Left cardiac atrium (tissue), 4 donors: ENCODE data around the gene CASP2. TPM values are rescaled to one million over a fixed set of nuclear protein-coding genes. Genes with fewer than 3 reads are reported as not detected.
A peak's percentile ranks its signal among the peaks of the same experiment; 100 is the strongest.

Experiments
- ATAC-seq, 2 donors: fragments of 200-7000 bp; cut with Tn5 transposase; one replicate each; pipeline ENCODE4 v1.9.1; 2020; ENCODE audit warnings: mild to moderate bottlenecking in 2 of 2, moderate library complexity in 2 of 2
- DNase-seq: peaks from one replicate; pipeline ENCODE4 v3.0.0-alpha.2; 2020
- intact Hi-C, 2 donors: fragments of 100-400 bp; cut with DNase I; formaldehyde crosslinking; loops; one replicate each; pipeline versions ENCODE4 v1.14.1 to v1.15.1; 2022 to 2023
- total RNA-seq, 2 donors: library from RNA; stranded (reverse); fragmentation: NEBNext Ultra II Directional; extraction: Animal tissue kit (Norgen Biotek cat#: 25700); gene quantifications; one replicate each; pipeline ENCODE4 v1.2.1, GENCODE V29; 2021
- donor health status: DM: no; HTN: yes; CAD: no.
- donor health status: DM: no; HTN: yes; CAD: no; lungs with severe emphysema.
- donor health status: DM: yes; HTN: yes; CAD: no.
- donor health status: Dilated cardiomyopathy.

Gene CASP2
- total RNA-seq, 2 donors from 2014 or later: 8.0 to 12.4 TPM

DNA sequence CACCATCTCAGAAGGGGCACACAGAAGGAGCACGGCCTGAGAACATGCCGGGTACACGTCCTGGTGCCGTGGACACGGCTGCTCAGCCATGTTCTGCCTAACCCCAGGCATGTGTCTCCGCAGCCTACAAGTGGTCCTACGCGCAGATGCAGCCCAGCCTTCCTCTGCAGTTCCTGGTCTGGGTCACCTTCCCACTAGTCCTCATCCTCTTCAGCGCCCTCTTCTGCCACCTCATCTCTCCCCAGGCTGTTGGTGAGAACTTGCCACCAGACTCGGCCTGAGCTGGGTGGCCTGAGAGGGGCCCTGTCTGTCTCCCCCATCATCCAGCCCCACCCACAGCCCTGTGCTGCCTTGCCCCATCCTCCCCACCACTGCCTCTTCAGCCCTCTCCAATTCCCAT lies 33.1 kb downstream of the CASP2 start:
- intact Hi-C loops: loop anchor here in 1 of 2 donors (10.0 kb wide), 2 partner anchors 54 to 94 kb away; no protein-coding TSS in a partner anchor
- DNase-seq (no peak), ATAC-seq (no peak)

DNA sequence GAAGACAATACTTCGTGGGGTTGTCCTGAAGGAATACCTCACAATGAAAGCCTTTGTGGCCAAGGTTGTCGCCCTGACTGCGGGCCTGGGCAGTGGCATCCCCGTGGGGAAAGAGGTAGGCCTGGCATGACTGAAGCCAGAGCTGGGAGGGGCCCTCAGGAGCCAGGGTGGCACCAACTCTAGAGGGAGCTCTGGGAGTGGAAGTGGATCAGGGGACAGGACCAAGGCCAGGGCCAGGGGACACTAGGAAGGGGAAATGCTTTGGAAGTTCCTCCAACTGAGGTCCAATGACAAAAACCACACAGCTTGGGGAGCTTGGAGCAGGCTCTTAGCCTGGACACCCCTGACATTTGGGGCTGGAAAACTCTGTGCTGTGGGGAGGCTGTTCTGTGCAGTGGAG lies 33.6 kb downstream of the CASP2 start:
- no peak for DNase-seq
- ATAC-seq: peak in 1 of 2 donors; percentile 49
- intact Hi-C loops: loop anchor here in 1 of 2 donors (10.0 kb wide), 2 partner anchors 53 to 93 kb away; no protein-coding TSS in a partner anchor

DNA sequence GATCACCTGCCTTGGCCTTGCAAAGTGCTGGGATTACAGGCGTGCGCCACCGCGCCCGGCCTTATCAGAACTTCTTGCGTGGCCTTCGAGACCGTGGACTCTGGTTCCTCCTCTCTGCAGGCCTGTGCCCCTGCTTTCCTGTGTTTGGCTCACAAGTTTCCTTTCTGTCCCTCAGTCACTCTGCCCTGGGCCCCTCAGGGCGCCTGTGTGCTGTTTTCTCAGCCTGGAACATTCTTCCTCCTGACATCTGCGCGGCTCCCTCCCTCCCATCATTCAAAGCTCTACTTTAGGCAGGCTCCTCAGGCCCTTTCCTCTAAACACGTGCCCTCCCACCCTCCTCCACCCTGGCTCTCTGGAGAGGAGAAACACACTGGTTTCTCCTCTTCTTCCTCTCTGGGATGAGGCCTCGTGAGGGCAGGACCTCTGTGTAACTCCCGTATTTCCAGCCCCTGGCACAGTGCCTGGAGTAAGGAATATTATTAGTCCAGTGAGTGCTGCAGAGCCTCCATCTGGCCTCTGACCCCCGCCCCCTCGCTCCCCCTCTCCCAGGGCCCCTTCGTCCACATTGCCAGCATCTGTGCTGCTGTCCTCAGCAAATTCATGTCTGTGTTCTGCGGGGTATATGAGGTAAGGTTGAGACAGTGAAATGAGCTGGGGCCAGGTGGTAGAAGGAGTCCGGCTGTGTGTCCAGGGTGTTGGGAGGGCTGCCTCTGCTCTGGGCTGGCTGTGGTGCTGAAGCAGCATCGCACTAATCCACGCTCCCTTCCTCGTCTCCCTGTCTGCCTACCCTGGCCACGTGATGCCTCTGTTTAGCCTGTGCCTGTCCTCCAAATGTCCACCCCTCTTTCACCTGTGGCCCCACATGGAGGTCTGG lies 34.8 kb downstream of the CASP2 start:
- intact Hi-C loops: loop anchor here in 1 of 2 donors (10.0 kb wide), 2 partner anchors 52 to 92 kb away; no protein-coding TSS in a partner anchor
- ATAC-seq: peak; percentile 48 to 51
- DNase-seq: peak; percentile 27

DNA sequence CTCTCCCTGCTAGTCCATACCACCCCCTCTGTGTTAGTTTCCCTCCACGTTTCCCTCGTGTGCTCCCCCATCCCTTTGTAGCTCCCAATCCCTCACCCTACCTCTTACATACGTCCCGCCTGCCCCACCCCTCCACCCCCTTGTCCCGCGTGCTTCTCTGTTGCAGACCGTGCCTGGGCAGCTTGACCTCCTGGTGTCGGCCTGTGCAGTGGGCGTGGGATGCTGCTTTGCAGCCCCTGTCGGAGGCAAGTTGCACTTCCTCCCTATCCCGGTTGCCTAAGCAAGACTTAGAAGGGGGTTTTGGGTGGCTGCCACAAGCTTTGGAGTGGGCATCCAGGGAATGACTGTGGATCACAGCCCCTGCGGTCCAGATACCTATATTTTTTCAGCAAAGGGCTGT lies 35.5 kb downstream of the CASP2 start:
- DNase-seq (no peak), ATAC-seq (no peak)
- intact Hi-C loops: loop anchor here in 1 of 2 donors (10.0 kb wide), 2 partner anchors 51 to 91 kb away; no protein-coding TSS in a partner anchor

DNA sequence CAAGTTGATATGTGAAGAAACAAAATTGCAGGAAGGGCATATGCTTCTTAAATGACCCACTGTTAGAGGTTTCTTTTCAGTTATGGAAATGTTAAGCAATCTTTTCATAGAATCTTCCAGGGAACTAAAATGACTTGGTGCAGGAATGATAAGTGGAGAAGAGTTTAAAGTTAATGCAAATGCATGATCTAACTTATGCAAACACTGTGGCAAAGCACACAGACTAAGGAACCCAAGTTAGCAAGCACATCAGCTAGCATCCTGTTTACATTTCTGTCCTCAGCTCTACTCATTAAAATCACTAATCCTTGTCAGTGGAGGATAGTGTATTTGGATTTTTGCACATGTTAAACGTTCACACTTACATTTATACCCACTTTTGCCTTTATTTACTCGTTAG lies 37.1 kb downstream of the CASP2 start:
- ATAC-seq: no peak
- intact Hi-C loops: loop anchor here in 1 of 2 donors (10.0 kb wide), 2 partner anchors 50 to 90 kb away; no protein-coding TSS in a partner anchor

DNA sequence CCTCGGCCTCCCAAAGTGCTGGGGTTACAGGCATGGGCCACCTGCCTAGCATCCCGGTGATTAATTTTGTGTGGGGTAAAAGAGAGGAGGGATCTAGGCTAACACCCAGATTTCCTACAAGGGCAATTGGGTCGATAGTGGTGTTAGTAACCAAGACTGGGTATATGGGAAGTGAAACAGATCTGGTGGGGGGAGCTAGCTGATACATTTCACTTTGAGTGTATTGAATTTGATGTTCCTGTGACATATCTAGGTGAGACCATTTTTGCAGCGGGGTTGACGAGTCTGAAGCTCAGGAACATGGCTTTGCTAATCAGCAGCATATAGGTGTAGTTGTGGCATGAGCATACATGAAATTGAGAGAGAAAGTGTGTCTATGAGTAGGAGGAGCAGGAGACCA lies 39.8 kb downstream of the CASP2 start:
- DNase-seq: no peak
- intact Hi-C loops: loop anchor here in 1 of 2 donors (10.0 kb wide), 2 partner anchors 47 to 87 kb away; no protein-coding TSS in a partner anchor
- ATAC-seq: no peak

More for the DNA sequence above, 37.1 kb downstream of the CASP2 start:
- no peak for DNase-seq

DNA sequence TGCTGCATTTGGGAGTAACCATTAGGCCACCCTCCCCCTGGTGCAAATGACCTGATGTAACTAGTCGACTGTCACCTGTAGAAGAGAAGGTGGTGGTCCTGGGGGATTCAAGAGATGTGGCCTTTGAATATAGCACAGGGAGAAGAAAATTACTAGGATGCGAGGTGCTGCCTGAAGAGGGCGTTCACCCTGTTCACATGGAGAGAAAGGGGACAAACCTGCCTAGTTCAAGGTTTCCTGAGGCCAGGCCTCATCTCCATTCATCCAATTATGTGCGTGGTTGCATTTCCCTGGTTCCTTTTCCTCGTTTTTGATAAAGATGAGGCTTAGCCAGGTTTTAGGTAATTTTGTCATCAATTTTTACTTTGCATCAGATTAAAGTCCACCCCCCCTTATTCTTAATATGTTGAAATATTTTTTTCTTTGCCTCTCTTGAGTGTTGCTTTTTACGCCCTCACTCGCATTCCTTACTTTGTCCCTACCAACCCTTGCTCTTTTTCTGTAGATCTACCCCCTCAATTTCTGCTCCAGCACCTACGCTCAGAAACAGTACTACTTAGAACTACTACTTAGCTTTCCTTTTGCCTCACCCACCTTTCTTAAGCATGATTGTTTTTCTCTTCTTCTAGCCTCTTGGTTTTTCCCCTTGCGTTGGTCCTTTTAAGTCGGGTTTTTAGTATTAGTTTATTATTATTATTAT lies 41.5 kb downstream of the CASP2 start:
- ATAC-seq (no peak), DNase-seq (no peak)
- intact Hi-C loops: loop anchor here in 1 of 2 donors (10.0 kb wide), 2 partner anchors 45 to 85 kb away; no protein-coding TSS in a partner anchor

DNA sequence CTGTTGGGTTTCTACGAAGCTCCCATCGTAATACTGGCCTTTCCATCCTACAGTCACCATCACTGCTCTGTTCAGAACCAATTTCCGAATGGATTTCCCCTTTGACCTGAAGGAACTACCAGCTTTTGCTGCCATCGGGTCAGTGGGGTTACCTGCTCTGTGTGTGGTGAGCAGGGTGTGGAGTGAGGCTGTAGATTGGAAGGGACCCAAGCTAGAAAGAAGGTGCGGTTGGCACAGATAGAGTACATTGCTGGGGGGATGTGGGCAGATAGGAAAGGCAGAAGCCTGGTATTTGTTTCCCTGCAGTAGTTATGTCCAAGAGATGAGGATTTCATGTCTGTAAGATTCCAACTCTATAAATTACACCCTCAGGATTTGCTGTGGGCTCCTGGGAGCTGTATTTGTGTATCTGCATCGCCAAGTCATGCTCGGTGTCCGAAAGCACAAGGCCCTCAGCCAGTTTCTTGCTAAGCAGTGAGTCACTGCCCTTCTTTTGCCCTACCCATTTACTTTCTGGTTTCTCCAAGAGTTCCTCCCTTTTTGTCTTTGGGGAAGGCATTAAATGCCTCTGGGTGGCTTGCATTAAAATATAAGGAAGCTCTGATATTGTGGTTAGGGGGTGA lies 43.1 kb downstream of the CASP2 start:
- ATAC-seq: peak in 1 of 2 donors; percentile 89

DNA sequence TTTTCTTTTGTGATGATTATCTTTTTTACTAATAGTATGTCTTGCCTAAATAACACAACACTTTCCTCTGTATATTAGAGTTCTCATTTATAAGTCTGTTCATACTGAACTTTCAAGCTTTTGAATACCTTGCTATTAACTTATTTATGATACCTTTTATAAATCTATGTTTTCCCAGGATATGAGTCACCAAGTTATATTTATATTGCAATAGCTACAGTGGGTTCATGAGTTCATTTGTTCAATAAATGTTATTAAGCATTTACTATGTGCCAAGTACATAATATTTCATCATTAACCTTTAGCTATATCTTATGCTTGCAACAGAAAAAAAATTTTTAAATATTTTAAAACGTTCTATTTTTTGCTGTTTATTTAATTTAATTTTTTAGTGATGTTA lies 46.1 kb downstream of the CASP2 start:
- intact Hi-C loops: no loop called here
- no peak for ATAC-seq

More for the DNA sequence above, 43.1 kb downstream of the CASP2 start:
- no peak for DNase-seq
- intact Hi-C loops: no loop called here

DNA sequence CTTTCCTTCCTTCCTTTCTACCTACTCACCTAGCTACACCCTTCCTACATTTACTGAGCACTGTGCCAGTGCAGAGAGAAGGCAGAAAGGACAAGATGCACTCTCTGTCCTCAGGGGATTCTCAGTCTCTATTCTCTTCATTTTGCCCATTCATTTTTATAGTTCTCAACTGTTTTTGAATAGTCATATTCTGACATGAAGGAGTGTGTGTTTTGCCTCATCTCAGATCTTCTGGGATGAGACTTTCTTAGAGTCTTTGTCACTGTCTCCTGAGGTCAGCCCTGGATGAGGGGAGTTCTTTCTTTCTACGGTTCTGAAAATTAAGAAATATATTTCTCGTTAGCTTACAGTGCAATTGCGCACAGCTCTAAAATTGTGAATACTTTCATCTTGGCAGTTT lies 49.1 kb downstream of the CASP2 start:
- intact Hi-C loops: no loop called here
- ATAC-seq: no peak
- no peak for DNase-seq

More for the DNA sequence above, 46.1 kb downstream of the CASP2 start:
- DNase-seq: no peak

DNA sequence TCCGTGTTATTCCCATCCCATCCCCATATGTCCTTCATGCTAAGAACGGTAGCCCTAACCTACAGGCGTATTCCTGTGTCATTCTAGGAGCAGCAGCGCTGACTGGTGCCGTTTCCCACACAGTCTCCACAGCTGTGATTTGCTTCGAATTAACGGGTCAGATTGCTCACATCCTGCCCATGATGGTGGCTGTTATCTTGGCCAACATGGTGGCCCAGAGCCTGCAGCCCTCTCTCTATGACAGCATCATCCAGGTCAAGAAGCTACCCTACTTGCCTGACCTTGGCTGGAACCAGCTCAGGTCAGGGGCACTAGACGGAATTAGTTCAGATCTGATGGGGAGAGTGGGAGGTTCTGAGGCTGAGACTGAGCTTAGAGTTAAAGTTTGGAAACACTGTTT lies 53.7 kb downstream of the CASP2 start:
- intact Hi-C loops: no loop called here
- ATAC-seq: no peak
- DNase-seq: no peak

DNA sequence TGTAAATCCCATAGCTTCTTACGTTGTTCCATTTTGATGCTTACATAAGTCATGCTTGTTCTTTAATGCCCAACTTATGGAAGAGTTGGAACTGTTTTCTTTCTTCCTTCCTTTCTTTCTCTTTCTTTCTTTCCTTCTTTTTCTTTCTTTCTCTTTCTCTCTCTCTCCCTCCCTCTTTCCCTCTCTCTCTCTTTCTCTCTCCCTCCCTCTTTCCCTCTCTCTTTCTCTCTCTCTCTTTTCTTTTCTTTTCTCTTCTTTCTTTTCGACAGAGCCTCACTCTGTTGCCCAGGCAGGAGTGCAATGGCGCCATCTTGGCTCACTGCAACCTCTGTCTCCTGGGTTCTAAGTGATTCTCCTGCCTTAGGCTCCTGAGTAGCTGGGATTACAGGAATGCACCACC lies 55.4 kb downstream of the CASP2 start:
- intact Hi-C loops: no loop called here
- ATAC-seq (no peak), DNase-seq (no peak)

DNA sequence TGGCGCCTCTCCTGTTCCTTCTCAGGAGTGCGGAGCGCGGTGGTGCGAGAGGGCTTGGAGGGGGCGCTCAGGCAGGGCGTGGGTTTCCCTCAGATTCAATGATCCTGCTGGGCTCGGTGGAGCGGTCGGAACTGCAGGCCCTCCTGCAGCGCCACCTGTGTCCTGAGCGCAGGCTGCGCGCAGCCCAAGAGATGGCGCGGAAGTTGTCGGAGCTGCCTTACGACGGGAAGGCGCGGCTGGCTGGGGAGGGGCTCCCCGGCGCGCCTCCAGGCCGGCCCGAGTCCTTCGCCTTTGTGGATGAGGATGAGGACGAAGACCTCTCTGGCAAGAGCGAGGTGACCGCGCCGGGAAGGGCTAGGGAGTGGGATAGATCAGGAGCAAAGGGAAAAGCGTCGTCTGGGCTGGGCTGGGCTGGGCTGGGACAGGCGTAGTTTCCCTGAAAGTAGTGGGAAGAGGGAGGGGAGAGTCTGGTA lies 57.3 kb downstream of the CASP2 start:
- intact Hi-C loops: no loop called here
- ATAC-seq (peak; percentile 61 to 88), DNase-seq (peak; percentile 55)

DNA sequence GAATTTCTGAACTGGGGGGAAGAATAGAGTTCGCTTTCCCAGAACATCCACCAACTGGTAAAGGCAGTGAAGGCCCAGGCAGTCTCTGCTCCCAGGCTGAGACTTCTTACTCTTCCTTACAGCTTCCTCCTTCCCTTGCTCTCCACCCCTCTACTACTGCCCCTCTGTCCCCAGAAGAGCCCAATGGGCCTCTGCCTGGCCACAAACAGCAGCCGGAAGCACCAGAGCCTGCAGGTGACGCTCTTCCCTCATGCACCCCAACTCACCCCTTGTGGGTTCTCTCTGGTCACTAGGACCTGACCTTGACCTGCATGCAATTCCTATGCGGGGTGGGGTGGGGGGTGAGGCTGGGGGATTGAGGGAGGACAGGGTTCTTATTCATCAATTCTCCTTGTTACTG lies 57.9 kb downstream of the CASP2 start:
- intact Hi-C loops: no loop called here
- peak in 1 of 2 donors; percentile 44 for ATAC-seq
- DNase-seq: no peak

DNA sequence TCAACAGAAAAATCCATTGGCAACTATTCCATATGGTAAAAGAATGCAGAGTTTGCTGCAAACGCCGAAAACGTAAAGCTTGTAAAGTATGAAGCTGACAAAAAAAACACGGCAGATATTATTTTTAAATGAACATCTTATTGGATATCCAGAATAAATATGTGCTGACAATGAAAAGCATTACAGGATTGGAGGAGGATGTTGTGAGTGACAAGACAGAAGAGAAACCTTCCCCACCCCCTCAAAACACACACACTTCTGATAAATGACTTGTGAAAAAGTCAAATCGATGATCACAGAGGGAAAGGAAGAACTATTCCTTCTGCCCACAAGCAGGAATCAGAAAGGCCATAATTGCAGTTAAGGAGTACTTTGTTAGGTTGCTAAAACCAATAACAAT lies 59.8 kb downstream of the CASP2 start:
- ATAC-seq (no peak), DNase-seq (no peak)

DNA sequence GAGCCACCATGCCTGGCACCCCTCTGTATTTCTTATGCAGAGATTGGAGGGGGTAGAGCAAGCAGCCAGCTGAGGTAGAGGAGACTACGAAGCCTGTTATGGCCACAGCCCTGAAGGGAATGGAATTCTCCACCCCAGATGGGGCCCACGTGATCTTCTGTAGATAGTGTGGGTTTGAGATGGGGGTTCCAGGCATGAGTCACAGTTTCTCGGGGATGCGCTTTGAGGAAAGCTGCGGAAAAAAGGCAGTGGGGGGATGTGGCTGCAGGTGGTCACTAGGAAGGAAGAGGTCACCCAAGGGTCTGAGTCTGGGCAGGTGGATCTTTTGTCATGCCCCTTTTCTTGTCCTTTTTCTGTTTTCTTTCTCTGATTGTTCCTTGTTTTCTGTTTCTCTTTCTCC lies 62.9 kb downstream of the CASP2 start:
- intact Hi-C loops: loop anchor here in 1 of 2 donors (10.0 kb wide), 1 partner anchor 106 kb away; no protein-coding TSS in a partner anchor
- DNase-seq (no peak), ATAC-seq (no peak)

More for the DNA sequence above, 59.8 kb downstream of the CASP2 start:
- intact Hi-C loops: no loop called here

DNA sequence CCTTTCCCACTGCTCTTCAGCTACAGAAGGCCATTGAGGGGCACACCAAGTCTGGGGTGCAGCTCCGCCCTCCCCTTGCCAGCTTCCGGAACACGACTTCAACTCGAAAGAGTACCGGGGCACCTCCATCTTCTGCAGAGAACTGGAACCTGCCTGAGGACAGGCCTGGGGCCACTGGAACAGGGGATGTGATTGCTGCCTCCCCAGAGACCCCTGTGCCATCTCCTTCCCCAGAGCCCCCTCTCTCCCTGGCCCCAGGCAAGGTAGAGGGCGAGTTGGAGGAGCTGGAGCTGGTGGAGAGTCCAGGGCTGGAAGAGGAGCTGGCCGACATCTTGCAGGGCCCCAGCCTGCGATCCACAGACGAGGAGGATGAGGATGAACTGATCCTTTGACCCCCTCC lies 63.4 kb downstream of the CASP2 start:
- no peak for DNase-seq
- intact Hi-C loops: loop anchor here in 1 of 2 donors (10.0 kb wide), 1 partner anchor 107 kb away; no protein-coding TSS in a partner anchor
- ATAC-seq: no peak

DNA sequence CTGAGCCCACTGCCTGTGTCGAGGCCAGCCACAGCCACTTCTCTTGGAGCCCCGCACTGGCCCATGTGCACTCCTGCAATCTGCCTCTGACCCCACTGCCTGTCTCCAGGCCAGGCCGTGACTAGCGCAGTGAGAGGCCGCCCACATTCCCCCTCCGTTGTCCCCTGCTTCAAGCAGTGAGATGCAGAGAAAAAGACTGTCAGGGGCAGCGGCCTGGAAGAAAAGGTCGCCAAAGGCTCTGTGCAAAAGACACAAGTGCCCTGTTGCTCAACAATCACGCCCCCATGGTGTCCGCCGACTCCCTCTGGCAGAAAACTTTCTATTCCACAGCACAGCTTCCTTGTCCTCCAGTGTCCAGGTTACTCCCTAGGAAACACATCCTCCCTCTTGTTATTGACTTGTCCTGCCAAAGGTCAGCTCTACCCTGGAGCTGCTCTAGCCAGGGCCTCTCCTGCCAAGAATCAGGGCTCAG lies 64.4 kb downstream of the CASP2 start:
- intact Hi-C loops: loop anchor here in 1 of 2 donors (10.0 kb wide), 1 partner anchor 108 kb away; no protein-coding TSS in a partner anchor
- ATAC-seq (no peak), DNase-seq (no peak)

DNA sequence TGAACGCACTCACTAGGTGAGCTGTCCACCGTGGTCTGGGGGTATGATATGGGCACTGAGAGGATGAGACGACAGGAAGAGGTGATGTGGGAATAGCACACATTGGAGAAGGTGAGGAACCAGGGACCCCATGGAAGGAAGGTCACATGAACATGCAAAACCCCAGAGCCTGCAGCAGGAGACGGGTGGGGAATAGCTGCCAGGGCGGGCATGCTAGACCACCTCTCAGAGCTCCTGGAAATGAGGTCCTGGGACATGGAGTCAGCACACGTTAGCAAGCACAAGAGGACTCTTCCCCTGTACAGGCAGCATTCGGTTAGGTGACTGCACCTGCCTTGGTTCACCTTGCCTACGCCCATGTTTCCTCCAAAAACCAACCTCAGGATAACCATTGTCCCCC lies 66.2 kb downstream of the CASP2 start:
- DNase-seq (no peak), ATAC-seq (no peak)
- intact Hi-C loops: loop anchor here in 1 of 2 donors (10.0 kb wide), 1 partner anchor 110 kb away; no protein-coding TSS in a partner anchor
